ENCODE measurements around the gene CCNC. TPM values are rescaled to one million over a fixed set of nuclear protein-coding genes. Genes with fewer than 3 reads are reported as not detected.

Gene CCNC
- total RNA-seq, 1 experiment from 2014 or later, result 93.1 TPM

DNA sequence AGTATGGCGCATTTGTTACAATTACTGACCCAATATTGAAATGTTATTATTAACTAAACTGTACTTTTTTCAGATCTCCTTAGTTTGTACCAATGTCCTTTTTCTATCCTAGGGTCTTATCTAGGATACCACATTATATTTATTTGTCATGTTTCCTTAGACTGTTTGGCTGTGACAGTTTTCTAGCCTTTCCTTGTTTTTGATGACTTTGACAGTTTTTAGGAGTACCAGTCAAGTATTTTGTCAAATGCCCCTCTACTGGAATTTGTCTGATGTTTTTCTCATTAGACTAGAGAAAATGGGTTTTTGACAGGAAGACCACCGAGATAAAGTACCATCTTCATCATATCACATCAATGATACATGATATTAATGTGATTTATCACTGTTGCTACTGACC, 14.6 kb downstream of the CCNC start:
- Mint-ChIP-seq H3K27me3 (ENCODE audit: low read depth) (no peaks in the 10 kb centered on the region), H3K4me1 (no peaks in the 10 kb centered on the region), H3K4me3 (no peak overlapping the region), H3K36me3 (peaks cover 38% of the 10 kb centered on the region), H3K27ac (no peak overlapping the region), H3K9me3 (no peaks in the 10 kb centered on the region)
- CTCF ChIA-PET, result no interaction called here
- TF ChIP-seq RORB (CRISPR knock-in tag; IDR thresholded peaks at IDR 0.05) (no peak), ZNF671 (CRISPR knock-in tag; IDR thresholded peaks at IDR 0.05) (no peak)
- TF ChIP-seq, protein P1, sequence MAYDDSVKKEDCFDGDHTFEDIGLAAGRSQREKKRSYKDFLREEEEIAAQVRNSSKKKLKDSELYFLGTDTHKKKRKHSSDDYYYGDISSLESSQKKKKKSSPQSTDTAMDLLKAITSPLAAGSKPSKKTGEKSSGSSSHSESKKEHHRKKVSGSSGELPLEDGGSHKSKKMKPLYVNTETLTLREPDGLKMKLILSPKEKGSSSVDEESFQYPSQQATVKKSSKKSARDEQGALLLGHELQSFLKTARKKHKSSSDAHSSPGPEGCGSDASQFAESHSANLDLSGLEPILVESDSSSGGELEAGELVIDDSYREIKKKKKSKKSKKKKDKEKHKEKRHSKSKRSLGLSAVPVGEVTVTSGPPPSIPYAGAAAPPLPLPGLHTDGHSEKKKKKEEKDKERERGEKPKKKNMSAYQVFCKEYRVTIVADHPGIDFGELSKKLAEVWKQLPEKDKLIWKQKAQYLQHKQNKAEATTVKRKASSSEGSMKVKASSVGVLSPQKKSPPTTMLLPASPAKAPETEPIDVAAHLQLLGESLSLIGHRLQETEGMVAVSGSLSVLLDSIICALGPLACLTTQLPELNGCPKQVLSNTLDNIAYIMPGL (CRISPR knock-in tag; IDR thresholded peaks at IDR 0.05), result no peak
- TF ChIP-seq, protein P2, sequence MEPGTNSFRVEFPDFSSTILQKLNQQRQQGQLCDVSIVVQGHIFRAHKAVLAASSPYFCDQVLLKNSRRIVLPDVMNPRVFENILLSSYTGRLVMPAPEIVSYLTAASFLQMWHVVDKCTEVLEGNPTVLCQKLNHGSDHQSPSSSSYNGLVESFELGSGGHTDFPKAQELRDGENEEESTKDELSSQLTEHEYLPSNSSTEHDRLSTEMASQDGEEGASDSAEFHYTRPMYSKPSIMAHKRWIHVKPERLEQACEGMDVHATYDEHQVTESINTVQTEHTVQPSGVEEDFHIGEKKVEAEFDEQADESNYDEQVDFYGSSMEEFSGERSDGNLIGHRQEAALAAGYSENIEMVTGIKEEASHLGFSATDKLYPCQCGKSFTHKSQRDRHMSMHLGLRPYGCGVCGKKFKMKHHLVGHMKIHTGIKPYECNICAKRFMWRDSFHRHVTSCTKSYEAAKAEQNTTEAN (CRISPR knock-in tag; IDR thresholded peaks at IDR 0.05), result no peak
- TF ChIP-seq, protein P3, sequence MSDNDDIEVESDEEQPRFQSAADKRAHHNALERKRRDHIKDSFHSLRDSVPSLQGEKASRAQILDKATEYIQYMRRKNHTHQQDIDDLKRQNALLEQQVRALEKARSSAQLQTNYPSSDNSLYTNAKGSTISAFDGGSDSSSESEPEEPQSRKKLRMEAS (CRISPR knock-in tag; IDR thresholded peaks at IDR 0.05), result no peak
- POLR2A ChIA-PET, result interaction anchor here (0.6 kb wide), 1 partner anchor 177 kb away, joined by 3 read pairs; no protein-coding TSS in a partner anchor
- ATAC-seq (no peak), DNase-seq (ENCODE audit: low spot score) (no peak)

DNA sequence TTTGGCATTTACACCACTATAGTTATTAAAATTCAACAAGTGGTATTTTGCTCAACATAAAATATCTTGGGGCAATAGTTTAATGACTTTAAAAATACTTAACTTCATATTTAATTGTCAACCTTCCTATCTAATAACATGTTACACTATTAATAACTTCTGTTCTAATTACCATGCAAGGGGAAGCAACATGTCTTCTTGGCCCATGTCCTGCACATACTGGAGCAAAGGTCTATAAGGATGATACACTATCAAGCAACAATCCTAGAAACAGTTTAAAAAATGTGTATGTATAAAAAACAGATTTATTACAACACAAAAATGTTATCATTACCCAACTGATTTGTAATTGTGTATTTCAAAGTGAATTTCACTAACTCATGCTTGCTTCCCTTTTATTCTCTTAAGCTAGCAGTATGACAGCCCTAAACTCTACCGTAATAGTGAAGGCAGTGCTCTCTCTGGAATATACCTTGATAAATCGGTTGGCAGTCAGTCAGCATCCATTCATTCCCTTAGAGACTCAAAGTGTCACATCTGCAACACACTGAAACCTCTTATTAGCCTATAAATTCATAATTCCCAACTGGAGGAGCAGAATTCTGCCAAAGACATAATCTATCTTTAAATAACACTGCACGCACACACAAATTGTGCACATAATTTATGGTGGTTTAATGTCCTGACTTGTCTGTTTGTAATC, 18.3 kb downstream of the CCNC start:
- H3K9me3 Mint-ChIP-seq, result no peaks in the 10 kb centered on the region
- H3K4me1 Mint-ChIP-seq, result no peaks in the 10 kb centered on the region
- TF ChIP-seq, protein P4, sequence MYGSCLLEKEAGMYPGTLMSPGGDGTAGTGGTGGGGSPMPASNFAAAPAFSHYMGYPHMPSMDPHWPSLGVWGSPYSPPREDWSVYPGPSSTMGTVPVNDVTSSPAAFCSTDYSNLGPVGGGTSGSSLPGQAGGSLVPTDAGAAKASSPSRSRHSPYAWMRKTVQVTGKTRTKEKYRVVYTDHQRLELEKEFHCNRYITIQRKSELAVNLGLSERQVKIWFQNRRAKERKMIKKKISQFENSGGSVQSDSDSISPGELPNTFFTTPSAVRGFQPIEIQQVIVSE (CRISPR knock-in tag; IDR thresholded peaks at IDR 0.05; ENCODE audit: borderline replicate concordance), result no peak
- TF ChIP-seq, protein P1 (CRISPR knock-in tag; IDR thresholded peaks at IDR 0.05), result no peak
- no peak for TF ChIP-seq NFE2L1 (CRISPR knock-in tag; IDR thresholded peaks at IDR 0.05)
- no peak for TF ChIP-seq RELA (CRISPR knock-in tag; IDR thresholded peaks at IDR 0.05; ENCODE audit: borderline replicate concordance)
- no peak for TF ChIP-seq TP53 (CRISPR knock-in tag; IDR thresholded peaks at IDR 0.05)
- TF ChIP-seq JAZF1 (CRISPR knock-in tag; IDR thresholded peaks at IDR 0.05), result no peak
- TF ChIP-seq, protein P5, sequence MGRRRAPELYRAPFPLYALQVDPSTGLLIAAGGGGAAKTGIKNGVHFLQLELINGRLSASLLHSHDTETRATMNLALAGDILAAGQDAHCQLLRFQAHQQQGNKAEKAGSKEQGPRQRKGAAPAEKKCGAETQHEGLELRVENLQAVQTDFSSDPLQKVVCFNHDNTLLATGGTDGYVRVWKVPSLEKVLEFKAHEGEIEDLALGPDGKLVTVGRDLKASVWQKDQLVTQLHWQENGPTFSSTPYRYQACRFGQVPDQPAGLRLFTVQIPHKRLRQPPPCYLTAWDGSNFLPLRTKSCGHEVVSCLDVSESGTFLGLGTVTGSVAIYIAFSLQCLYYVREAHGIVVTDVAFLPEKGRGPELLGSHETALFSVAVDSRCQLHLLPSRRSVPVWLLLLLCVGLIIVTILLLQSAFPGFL (CRISPR knock-in tag; IDR thresholded peaks at IDR 0.05; ENCODE audit: borderline replicate concordance), result no peak
- no peak for TF ChIP-seq GRHL2 (CRISPR knock-in tag; IDR thresholded peaks at IDR 0.05; ENCODE audit: insufficient replicate concordance, severe bottlenecking)
- TF ChIP-seq NR1H2 (CRISPR knock-in tag; IDR thresholded peaks at IDR 0.05), result no peak
- TF ChIP-seq, protein P6, sequence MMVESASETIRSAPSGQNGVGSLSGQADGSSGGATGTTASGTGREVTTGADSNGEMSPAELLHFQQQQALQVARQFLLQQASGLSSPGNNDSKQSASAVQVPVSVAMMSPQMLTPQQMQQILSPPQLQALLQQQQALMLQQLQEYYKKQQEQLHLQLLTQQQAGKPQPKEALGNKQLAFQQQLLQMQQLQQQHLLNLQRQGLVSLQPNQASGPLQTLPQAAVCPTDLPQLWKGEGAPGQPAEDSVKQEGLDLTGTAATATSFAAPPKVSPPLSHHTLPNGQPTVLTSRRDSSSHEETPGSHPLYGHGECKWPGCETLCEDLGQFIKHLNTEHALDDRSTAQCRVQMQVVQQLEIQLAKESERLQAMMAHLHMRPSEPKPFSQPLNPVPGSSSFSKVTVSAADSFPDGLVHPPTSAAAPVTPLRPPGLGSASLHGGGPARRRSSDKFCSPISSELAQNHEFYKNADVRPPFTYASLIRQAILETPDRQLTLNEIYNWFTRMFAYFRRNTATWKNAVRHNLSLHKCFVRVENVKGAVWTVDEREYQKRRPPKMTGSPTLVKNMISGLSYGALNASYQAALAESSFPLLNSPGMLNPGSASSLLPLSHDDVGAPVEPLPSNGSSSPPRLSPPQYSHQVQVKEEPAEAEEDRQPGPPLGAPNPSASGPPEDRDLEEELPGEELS (CRISPR knock-in tag; IDR thresholded peaks at IDR 0.05), result no peak
- no peak for TF ChIP-seq ZNF317 (CRISPR knock-in tag; IDR thresholded peaks at IDR 0.05; ENCODE audit: borderline replicate concordance, low read depth)
- ATAC-seq, result no peak
- no peak overlapping the region for H3K4me3 Mint-ChIP-seq
- ChIA-PET POLR2A (no interaction called here), CTCF (no interaction called here)
- H3K36me3 Mint-ChIP-seq, result peaks cover 40% of the 10 kb centered on the region
- H3K27me3 Mint-ChIP-seq (ENCODE audit: low read depth), result no peaks in the 10 kb centered on the region
- no peak overlapping the region for H3K27ac Mint-ChIP-seq
- no peak for DNase-seq (ENCODE audit: low spot score)
